GM18526 (cell line): ENCODE results near the gene RTF2.

Source experiments
- POLR2A ChIP-seq: IDR thresholded peaks from 3 replicates; pipeline ENCODE4 v1.6.1; 2011; ENCODE audit not compliant: insufficient read length; ENCODE audit errors: extremely low read depth

RTF2 gene

DNA sequence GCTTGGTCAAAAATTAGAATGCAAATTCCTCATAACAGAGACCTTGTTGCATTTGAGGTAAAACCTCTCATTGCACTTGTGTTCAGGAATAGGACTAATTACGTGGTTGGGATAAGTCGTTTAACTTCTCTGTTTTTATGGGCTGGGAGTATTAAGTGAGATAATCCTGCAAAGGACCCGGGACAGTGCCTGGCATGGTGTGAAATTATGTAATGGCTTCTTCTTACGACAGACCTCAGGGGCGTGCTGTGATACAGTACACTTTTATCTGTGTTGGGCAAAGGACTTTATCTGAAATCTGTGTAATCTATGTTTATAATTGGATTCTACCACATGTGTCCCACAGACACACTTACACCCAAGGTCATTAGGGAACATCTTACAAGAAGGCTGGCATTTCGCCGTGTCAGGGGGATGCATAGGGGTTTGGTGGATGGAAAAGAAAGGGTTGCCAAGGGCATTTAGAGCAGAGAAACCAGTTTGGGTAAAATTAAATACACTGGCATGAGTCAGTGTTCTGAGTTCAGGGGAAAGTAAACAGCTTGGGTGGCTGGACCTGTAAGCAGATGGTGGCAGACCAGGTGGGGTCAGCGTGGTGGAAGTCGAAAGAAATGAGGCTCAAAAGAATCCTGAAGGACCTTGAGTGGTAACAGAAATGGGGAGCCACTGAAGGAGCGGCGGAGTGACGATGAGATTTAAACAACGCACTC lies 17.2 kb upstream of the RTF2 start:
- TF ChIP-seq POLR2A = no peak

DNA sequence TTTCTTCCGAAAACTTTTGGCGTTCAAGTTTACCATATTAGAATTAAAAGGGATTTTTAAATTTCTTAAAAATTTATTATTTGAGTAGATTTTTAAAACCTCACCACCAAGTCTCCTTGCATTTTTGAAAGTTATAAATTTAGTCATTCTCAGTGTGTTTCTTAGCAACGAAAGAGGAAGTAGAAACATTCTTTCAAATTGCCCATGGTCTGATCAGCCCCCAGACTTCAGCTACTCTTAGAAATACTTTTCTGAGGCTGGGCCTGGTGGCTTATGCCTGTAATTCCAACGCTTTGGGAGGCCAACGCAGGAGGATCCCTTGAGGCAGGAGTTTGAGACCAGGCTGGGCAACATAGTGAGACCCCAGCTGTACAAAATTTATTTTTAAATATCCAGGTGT lies 15.1 kb upstream of the RTF2 start:
- TF ChIP-seq POLR2A = no peak

DNA sequence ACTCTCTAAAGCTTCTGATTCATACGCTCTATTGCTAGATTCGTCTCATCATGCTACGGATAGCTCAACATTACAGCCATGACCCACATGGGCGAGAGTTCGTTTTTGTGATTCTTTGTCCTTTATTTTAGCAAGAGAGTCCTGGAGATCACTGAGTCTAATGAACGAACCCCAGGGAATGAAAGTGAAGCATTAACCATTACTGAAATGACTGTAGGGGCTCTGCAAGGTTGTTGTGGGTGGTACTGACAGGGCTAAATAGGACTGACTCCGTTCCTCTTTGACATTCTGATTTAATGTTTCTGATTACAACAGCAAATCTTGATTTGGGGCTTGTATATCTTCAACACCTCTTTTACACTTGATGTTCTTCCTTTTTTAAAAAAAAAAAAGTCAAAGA lies 13.7 kb upstream of the RTF2 start:
- no peak for TF ChIP-seq POLR2A

DNA sequence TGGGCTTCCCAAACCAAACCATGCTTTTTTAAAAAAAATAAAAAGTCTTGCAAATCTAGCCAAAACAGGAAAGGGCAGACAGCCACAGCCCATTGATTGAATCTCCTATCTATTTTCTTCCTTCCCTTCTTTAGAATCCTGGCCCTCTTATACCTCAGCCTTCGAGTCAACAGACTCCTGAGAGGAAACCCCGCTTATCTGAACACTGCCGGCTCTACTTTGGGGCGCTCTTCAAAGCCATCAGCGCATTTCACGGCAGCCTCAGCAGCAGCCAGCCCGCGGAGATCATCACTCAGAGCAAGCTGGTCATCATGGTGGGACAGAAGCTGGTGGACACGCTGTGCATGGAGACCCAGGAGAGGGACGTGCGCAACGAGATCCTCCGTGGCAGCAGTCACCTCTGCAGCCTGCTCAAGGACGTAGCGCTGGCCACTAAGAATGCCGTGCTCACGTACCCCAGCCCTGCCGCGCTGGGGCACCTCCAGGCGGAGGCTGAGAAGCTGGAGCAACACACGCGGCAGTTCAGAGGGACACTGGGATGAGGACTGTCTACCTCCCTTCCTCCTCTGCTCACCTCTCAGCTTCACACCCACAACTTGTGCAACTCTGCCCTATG lies 10.1 kb upstream of the RTF2 start:
- TF ChIP-seq POLR2A = no peak

DNA sequence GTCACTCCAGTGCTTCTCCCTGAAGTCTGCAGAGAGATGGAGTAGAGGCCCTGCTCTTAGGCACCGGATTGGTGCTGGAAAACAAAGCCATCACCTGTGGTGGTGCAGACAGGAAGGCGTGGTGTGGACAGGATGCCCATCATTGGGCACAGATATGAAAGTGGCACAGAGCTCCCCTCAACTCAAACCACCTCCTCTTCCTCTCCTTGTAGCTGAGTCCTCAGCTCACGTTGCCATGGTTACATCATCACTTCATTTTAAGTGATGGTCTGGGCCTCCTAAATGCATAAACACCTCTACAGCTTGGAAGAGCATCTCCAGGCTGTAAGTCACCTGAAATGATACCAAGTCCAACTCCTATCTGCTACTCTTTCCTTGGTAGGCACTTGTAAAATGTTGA lies 8.0 kb upstream of the RTF2 start:
- TF ChIP-seq POLR2A = no peak

GRCh38 chr20:56461576-56461975 lies 6.9 kb upstream of the RTF2 start:
- no peak for TF ChIP-seq POLR2A

- TF ChIP-seq POLR2A = no peak
Measured at GRCh38 chr20:56463428-56463827, 5.0 kb upstream of the RTF2 start.

- TF ChIP-seq POLR2A = no peak
Measured at GRCh38 chr20:56465997-56466396, 2.4 kb upstream of the RTF2 start.

- TF ChIP-seq POLR2A = no peak
Measured at GRCh38 chr20:56467968-56468315, 485 bp upstream of the RTF2 start.

- TF ChIP-seq POLR2A = no peak
Measured at GRCh38 chr20:56469077-56469449, 636 bp downstream of the RTF2 start.

- TF ChIP-seq POLR2A = no peak
Measured at GRCh38 chr20:56483970-56484369, 15.5 kb downstream of the RTF2 start.

DNA sequence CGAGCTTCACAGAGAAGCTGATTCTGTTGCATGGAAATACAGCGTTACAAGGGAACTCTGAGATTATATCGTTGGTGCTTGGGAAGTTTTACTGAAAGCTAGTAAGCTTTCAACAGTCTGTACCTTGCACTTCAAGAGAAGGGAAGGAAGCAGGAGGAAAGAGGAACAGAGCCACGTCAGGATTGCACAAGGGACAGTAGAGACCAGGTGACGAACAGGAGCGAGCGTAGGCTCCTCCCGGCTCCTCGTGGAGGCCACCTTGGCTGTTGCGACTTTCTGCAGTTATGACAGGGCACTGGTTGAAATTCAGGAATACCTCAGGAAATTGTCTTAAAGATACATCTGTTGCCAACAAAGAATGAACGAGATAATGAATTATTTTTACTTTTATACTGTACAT lies 18.8 kb downstream of the RTF2 start:
- TF ChIP-seq POLR2A = no peak

GRCh38 chr20:56488566-56488965 lies 20.1 kb downstream of the RTF2 start:
- TF ChIP-seq POLR2A = no peak

GRCh38 chr20:56501116-56501515 lies 32.7 kb downstream of the RTF2 start:
- TF ChIP-seq POLR2A = no peak

GRCh38 chr20:56503916-56504315 lies 35.5 kb downstream of the RTF2 start:
- TF ChIP-seq POLR2A = no peak

- TF ChIP-seq POLR2A = no peak
Measured at GRCh38 chr20:56504373-56505005, 36.1 kb downstream of the RTF2 start.

GRCh38 chr20:56506103-56506502 lies 37.7 kb downstream of the RTF2 start:
- TF ChIP-seq POLR2A = no peak

DNA sequence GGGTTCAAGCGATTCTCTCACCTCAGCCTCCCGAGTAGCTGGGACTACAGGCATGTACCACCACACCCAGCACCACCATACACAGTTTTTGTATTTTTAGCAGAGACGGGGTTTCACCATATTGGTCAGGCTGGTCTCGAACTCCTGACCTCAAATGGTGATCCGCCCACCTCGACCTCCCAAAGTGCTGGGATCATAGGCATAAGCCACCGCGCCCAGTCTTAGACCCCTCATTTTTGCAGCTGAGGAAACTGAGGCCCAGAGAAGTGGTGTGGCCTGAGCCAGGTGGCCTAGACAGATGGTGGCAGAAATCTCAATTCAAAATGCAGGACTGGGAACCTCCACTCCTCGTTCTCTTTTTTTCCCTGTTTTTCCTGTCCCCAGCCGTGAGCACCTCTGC lies 43.5 kb downstream of the RTF2 start:
- TF ChIP-seq POLR2A = no peak
